Hematopoietic multipotent progenitor cell (in vitro differentiated cells): ENCODE data around the gene ARFIP1. TPM values are rescaled to one million over a fixed set of nuclear protein-coding genes. Genes with fewer than 3 reads are reported as not detected.
"Not testable (repeated sequence)": the region's sequence is repeated elsewhere in the genome, so short reads cannot be mapped to it uniquely, and the experiment has no call there.

Experiments used
- DNase-seq, 3 donors: peaks; one replicate each; pipeline ENCODE4 v3.0.0-alpha.2; 2011 to 2015; ENCODE audit warnings: low read depth in 2 of 3, low spot score in 2 of 3
- total RNA-seq: library from RNA; depleted of rRNA; stranded (reverse); fragments of >200 nt; gene quantifications from one replicate; pipeline ENCODE4 v1.2.3, GENCODE V29; 2012

The ARFIP1 gene
- 8.9 TPM for total RNA-seq

- peak; percentile 81 to 93 (median 93) for DNase-seq
Observed at GRCh38 chr4:152779513-152780266, at the start of gene ARFIP1, which contains the start of gene TIGD4. Gene ARFIP1, plus strand, starts transcription at chr4:152779954. Its CDS starts 49,680 bp downstream, at chr4:152829634. Gene TIGD4, minus strand, starts transcription at chr4:152779730. Its CDS starts 8,726 bp downstream, at chr4:152771004.

GRCh38 chr4:152731997-152732396, 47.8 kb upstream of the ARFIP1 start:
- DNase-seq: no peak

GRCh38 chr4:152734015-152734698, 45.6 kb upstream of the ARFIP1 start:
- DNase-seq: no peak

DNA sequence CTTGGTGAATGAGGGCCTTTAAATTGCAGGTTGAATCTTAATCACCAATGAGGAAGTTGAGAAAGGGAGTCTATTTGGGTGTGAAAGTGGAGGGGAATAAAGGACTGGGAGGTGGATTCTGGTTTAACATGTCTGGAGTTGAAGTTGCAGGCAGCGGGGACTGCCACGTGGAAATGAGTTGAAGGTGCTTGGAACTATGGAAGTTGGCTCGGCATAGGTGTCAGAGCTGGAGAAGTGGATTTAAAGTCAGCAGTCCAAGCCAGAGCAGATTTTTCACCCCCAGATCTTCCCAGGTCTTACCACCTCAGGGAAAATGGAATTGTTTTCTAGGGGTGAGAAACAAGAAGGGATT, 45.1 kb upstream of the ARFIP1 start:
- no peak for DNase-seq

GRCh38 chr4:152735396-152735859, 44.3 kb upstream of the ARFIP1 start:
- peak in 2 of 3 donors; percentile 5 to 38 for DNase-seq

GRCh38 chr4:152735906-152736305, 43.8 kb upstream of the ARFIP1 start:
- DNase-seq: no peak

DNA sequence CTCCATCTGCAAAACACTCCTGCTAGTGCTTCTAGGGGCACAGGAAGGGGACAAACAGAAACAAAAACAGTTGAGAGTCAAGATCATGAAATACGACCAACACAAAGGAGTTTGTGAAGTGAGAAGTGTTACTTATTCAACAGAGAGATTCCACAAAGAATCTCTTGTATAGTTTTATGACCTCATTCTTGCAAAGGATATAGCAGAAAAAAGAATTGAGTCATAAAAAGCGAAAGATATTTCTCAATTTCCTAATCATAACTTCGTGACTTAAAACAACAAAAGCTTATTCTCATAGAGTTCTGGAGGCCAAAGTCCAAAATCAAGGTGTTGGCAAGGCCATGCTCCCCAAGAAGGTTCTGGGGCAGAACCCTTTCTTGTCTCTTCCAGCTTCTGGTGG, 40.9 kb upstream of the ARFIP1 start:
- no peak for DNase-seq

- no peak for DNase-seq
Observed at GRCh38 chr4:152747444-152747843, 32.3 kb upstream of the ARFIP1 start.

GRCh38 chr4:152748619-152749018, 31.1 kb upstream of the ARFIP1 start:
- no peak for DNase-seq

DNA sequence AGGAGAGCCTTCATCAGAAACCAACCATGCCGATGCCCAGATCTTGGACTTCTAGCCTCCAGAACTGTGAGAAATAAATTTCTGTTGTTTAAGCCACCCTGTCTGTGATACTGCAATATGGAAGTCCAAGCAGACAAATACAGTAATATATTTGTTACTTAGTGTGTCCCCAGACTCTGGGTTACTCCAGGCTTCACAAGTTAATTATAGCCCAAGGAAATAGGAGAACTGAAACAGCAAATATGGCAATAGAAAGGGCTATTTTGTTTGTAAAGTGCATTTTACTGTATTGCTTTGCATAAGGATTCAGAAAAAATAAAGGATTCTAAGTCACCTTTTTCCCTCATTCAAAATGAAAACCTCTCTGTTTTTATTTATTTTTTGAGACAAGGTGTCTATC, 16.0 kb upstream of the ARFIP1 start:
- DNase-seq: no peak

- not testable (repeated sequence) for DNase-seq
Observed at GRCh38 chr4:152765069-152765737, 14.6 kb upstream of the ARFIP1 start.

GRCh38 chr4:152771741-152772533, 7.8 kb upstream of the ARFIP1 start:
- no peak for DNase-seq

DNA sequence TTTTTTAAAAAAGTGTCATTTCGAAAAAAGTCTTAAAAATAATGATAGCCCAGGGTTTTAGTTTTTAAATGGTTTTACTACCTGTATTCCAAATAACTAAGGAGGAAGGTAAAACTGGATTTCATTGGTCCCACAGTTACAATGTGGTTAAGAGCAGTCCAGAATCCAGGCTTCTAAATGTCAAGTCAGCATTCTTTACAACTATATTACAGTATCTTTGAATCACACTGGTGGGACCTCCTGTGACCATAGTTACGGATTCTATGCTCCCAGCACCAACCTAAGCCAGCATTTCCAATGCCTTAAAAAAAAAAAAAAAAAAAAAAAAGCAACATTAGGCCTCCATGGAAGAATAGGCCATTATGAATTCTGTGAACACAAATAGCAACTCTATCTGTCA, 6.4 kb upstream of the ARFIP1 start:
- no peak for DNase-seq

- DNase-seq: no peak
Observed at GRCh38 chr4:152773953-152774352, 5.8 kb upstream of the ARFIP1 start.

DNA sequence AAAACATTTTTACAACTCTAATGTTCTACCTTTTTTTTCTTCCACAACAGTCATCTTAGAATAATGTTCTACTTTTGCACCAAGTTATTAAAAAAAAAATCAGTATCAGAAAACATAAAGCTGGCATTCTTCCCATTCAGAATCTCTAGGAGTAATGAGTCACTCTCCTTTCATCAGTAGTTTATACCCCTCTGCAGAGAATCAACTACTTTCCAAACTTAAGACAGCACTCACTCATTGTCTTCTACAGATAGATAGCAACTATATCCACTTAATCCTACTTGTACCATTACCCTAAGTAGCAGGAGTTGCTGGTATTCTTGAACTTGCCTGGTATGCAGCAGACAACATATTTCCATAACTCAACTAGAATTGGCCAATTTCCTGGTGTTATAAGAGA, 3.4 kb upstream of the ARFIP1 start:
- no peak for DNase-seq

GRCh38 chr4:152777488-152777887, 2.3 kb upstream of the ARFIP1 start:
- DNase-seq: no peak

DNA sequence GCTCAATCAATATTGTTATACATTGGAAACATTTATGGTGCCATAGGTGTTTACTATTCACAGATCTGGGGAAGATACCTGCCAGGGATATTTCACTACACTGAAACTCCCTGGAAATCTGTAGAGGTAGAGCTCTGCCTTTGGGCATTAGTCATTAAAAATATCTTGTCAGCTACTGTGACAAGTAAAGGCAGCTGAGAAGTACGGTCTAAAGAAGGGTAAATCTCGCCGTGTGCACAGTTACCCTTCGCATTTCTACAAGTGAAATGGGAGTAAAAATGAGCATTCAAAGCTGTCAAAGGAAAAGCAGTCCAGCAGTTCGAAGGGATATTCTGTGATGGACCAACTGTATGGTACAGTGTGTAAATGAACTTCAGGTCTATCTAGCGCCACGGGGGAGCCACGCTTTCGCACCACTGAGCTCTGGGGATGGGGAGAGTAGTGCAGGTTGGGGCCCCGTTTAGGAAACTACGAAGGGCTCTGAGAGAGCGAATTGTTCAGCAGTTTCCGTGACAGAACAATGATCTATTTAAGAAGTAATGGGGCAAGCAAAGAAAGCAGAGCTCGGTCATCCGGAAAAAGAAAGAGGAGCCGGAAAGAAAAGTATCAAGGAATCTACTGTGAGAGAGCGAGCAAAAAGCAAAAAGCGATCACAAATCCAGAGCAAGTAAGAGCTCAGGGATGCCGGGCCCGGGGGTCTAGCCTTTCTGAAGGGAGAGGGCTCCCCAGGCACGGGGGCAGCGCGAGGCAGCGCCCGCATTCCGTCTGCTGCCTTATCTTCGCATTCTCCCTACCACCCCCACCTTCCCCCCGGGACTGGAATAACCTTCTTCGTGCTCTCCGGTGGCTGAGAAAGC, 870 bp upstream of the ARFIP1 start:
- DNase-seq: peak in 2 of 3 donors; percentile 9 to 35

GRCh38 chr4:152780267-152780778, 569 bp downstream of the ARFIP1 start:
- no peak for DNase-seq
